AG20443 (cell line): Measurements from ENCODE around the gene CD79A.

Source experiments
- DNase-seq: peaks from one replicate; pipeline ENCODE4 v3.0.0; 2012; ENCODE audit warnings: low spot score, mixed read lengths

The CD79A gene

DNA sequence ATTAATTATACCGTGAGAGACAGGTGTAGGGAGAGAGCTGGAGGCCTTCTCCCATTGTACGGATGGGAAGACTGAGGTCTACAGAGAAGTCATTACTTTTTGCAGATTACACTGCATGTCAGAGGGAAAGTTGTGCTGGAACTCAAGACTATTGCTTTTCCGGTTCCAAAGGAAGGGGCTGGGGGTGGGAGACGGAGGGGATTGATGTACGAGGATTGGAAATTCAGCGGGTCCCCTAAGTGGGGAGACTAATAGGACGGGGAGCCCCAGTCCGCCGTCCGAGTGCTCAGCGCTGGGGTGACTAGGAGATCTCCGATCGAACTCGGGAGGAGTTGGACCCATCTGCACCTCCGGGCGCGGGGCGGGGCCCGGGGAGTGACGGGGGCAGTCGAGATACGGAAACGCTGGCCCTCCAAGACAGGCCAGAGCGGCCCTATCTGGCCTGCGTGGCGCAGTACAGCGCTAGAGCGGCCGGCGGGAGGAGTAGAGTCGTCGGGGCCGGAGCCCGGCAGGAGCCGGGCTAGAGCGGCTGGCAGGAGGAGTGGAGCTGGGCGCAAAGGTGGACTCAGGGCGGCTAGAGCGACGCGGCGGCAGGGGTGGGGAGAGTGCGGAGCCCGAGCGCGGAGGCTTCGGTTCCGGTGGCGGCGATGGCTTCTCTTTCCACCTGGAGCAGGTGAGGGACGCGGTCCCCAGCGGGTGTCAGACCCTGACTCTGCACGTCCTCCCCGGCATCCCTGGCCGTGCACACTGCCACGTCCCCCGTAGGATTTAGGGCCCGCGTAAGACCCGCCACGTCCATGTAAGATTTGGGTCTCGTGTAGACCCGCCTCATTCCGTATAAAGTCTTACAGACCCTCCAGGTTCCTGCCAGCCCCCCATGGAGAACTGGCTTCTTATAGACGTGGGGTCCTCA is 7.0 kb downstream of the CD79A start:
- peak; percentile 99 for DNase-seq

DNA sequence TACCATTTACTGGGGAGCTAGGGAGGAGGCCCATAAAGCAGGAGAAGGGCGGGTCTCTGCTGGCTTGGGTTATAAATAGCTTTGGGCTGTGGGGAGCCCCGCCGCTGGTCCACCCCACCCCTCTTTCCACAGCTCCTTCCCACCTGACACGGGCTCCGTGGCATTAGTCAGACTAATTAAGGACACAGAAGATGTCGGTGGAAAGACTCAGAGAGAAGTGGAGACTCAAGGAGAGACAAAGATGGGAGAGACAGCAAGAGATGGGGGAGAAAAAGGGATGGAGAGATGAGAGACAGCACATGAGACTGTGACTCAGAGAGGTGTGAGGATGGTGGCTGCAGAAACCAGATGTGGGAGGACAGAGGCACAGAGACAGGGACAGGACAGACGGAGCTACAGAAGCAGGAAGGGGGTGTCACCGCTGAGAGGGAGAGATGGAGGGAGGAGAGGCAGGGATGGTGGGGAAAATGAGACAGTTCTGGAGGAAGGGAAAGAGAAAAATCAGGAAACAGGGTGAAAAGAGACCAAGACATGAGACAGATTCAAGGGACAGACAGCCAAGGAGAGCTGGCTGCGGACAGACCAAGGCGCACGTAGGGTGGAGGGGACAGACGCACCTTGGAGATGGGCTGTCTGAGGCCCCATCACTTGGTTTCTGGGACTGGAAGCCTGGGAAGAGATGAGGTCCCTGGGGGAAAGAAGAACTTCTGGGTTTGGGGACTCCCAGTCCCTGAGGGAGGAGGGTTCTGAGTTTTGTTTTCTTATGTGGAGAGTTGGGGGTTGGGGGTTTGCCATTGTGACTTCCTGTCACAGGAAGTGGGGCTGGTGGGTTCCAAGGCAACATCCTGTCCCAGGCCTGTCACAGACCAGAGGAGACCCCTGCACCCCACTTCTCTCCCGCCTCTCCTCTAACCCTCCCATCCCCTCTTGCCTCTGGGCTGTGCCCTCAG is 10.0 kb downstream of the CD79A start:
- DNase-seq = no peak

DNA sequence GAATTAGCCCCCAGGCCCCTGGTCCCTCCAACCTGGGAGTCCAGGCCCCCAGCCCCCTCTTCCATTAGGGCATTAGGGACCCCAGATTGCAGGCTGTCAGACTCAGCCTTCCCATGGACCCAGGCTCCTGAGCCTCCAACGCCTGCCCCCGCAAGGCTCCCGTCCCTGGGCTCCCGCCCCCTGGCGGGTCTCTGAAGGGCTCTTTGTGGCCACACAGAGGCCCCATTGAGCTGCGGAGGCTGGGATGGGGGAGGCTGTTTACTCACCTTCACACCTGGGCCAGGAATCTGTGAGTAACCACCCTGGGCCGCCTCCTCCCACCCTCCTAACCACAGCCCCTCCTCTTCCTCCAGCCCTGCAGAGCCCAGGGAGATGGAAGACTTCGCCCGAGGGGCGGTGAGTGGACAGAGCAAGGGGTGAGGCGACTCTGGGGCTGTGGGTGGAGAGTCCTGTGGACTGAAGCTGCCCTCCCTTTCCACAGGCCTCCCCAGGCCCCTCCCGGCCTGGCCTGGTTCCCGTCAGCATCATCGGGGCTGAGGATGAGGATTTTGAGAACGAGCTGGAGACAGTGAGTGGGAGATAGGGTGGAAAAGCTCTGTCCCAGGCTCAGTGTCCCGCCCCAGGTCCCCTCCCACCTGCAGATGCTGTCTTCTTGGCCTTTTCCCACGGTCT is 10.8 kb downstream of the CD79A start:
- DNase-seq = no peak

DNA sequence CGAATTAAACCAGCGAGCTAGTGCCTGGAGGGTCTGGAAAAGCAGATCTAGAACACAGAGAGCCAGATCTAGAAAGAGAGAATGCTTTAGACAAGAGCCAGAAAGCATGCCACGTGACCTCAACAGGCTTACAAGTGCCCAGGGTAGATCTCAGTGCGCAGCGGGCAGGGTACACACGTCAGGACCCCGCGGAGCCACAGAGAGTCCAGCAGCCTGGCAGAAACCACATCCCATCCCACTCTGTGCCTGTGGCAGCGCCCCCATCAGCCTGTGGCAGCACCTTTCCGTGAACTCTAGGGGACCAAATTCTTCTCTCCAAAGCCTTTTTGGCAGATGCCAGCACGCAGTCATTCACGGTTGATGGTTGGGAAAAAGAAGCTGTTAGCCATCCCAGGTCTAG is 11.8 kb downstream of the CD79A start:
- DNase-seq = no peak

DNA sequence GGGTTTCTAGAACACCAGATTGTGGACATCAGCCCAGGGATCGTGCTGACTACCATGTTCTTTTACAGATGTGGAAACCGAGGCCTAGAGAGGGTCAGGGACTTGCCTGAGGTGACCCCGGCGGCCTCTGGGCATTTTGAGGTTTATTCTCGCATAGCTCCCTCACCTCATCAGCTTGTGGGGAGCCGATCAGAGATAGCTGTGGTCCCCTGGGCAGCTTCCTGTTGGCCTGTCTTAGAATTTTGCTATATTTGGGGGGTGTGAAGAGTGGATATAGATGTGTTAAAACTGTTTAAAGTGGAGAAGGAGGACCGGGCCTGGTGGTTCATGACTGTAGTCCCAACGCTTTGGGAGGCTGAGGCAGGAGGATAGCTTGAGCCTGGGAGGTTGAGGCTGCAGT is 12.8 kb downstream of the CD79A start:
- DNase-seq = no peak

DNA sequence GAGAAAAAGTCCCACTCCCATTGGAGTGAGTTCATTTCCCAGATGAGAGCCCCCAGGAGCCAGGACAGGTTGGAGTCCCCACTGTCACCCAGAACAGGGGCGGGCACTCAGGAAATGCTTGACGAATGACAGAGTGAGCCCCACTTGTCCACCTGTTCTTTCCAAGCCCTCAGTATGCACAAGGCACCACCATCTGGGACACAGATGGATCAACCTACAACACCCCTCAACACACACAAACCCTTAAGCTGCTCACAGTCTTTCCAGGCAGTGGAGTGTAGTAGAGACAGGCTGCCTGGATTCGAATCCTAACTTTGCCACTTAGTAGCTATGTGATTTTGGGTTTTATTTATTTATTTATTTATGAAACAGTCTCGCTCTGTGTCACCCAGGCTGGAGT is 13.9 kb downstream of the CD79A start:
- no peak for DNase-seq

DNA sequence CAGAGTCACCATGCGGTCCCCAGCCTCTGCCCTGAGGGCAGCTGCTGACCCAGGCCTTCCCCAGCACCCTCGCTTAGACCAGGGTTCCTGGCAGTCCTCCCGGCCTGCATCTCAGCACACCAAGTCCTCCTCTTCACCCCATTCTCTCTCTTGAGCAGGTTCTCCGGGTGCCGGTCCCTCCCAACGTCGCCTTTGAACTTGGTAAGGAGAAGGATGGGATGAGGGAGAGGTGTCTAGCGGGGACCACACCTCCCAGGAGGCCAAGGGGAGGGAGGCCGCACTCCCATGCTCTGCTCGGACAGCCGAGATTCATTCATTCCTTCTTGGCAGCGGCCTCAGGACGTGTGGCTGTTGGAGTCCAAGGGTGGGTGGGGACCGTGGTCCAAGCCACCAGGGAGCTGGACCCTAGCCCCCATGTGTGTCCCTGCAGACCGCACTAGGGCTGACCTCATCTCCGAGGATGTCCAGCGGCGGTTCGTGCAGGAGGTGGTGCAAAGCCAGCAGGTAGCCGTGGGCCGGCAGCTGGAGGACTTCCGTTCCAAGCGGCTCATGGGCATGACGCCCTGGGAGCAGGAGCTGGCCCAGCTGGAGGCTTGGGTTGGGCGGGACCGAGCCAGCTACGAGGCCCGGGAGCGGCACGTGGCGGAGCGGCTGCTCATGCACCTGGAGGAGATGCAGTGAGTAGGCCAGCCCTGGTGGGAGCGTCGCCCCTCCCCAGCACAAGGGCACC is 15.3 kb downstream of the CD79A start:
- no peak for DNase-seq

DNA sequence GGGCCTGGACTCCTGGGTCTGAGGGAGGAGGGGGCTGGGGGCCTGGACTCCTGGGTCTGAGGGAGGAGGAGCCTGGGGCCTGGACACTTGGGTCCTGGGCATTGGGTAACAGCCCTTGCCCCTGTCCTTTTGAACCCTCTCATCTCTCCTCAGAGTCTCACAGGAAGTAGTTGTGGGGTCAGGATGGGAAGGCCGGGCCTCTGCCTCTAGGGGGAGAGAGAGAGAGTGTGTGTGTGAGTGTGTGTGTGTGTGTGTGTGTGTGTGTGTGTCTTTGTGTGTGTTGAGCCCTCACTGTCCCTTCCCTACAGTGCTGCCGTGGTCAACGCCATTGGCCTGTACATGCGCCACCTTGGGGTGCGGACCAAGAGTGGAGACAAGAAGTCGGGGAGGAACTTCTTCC is 16.8 kb downstream of the CD79A start:
- no peak for DNase-seq

DNA sequence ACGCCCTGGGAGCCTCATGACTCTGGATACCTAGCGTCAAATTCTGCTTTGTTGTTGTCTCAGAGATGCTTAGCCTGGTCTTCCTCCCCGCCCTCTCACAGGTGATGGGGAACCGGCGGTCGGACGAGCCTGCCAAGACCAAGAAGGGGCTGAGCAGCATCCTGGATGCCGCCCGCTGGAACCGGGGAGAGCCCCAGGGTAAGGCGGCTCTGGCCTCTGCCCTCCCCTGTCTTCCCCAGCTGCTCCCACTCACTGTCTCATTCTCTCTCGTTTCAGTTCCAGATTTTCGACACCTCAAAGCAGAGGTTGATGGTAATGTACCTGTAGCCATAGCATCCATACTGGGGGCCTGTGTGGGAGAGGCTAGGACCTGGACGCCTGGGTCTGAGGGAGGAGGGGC is 17.3 kb downstream of the CD79A start:
- no peak for DNase-seq

DNA sequence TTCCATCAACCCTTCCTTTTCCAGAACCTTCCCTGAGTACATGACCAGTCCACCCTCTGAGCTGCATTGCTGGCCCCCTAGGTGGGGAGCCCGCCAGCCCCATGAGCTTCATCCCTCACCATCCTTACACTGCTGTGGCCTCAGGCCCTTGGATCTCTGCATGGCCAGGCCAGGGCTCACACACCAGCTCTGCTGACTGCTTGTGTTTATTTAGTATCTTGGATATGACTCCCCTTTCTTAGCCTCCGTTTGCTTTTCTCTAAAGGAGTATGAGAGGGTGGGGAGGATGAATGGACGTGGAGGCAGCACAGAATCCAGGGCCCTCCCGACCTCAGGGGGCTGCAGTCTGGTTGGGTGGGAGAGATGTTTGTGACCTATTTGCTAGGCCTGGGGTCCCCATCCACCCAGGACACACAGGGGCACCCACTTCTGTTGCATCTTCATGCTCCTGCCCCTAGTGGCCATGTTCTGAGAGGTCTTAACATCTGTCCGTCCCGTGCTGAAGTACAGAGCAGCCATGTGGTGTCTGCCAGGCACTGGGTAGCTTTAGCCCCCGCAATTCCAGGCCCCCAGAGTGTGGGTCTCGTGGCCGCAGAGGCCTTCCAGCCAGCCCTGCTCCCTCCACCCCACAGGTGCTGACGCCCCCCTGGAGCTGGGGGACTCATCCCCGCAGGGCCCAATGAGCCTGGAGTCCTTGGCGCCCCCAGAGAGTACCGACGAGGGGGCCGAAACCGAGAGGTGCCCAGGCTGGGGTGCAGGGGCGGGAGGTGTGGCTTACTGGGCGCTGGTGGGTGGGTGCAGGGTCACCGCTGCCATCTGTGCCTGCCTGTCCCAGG is 18.9 kb downstream of the CD79A start:
- no peak for DNase-seq

DNA sequence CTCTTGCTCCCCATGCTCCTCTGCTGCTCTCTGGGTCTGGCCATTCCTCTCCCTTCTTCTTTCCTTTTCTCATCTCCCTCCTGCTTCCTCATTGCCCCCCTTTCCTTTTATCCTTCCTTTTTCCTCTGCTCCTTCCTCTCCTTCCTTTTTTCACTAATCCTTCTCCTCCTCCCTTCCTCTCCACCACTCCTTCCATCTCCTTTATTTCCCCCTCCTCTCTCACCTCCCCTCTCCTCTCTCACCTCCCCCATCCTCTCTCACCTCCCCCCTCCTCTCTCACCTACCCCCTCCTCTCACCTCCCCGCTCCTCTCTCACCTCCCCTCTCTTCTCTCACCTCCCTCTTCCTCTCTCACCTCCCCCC is 19.5 kb downstream of the CD79A start:
- DNase-seq = no peak

DNA sequence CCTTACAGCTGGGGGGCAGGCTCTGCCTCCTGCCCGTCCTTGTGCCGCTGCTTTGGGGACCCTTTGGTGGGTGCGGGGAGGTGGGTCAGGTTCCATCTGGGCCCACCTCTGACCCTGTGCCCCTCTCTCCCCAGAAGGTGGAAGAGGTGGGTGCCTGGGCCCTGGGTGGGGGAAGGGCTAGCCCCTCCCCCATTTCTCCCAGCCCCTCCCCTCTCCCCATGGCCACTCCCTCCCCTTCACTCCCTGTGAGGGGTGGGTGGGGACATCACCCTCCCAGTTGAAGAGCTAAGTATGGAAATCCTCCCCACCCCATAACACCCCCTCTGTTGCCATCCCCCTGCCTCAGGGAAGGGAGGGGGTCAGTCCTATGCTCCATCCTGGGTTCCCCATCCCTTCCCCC is 20.1 kb downstream of the CD79A start:
- no peak for DNase-seq

DNA sequence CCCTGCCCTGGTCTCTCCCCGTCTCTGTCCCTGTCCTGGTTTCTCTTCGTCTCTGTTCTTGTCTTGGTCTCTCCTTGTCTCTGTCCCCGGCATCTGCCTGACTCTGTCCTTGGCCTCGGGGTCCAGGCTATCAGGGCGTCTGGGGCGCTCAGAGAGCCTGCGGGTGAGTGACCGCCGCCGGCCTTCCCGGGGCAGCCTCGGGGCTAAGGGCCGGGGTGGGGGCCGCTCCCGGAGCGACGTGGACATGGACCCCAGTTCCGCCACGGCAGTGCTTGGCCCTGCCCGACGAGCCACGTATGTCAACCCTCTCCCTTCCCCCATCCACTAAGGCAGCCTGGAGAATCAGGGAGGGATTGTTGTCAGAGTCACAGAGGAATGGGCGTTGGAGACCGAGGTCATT is 20.7 kb downstream of the CD79A start:
- DNase-seq = no peak

DNA sequence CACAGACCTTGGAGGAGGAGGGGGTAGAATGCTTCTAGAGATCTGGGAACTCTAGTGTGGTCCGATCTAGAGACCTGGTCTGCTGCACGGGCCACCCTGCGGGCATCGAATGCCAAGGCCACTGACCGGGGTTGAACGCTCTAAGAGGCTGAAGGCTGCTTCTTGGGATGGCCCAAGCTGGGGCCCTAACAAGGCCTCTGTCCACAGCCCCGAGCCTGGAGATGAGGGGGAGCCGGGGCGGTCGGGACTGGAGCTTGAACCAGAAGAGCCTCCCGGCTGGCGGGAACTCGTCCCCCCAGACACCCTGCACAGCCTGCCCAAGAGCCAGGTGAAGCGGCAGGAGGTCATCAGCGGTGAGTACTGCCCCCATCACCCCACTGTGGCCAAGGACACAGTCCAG is 21.2 kb downstream of the CD79A start:
- DNase-seq = no peak

DNA sequence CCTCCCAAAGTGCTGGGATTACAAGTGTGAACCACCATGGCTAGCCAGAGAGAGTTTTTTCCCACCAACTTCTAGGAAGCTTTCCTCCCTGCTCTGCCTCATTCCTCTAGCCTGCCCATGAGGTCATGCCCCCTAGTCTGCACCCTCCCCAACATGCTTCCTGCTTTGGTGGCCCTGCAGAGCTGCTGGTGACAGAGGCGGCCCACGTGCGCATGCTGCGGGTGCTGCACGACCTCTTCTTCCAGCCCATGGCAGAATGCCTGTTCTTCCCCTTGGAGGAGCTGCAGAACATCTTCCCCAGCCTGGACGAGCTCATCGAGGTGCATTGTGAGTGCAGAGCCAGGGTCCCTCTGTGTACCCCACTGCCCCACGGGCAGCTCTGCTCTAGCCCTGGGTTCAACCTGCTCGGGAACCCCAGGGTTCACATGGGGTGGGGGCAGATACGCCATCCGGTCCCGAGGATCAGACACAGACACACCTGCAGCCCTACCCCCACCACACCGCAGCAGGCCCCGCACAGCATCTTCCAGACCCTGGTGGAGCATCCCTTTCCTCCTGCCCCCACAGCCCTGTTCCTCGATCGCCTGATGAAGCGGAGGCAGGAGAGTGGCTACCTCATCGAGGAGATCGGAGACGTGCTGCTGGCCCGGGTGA is 24.8 kb downstream of the CD79A start:
- no peak for DNase-seq

DNA sequence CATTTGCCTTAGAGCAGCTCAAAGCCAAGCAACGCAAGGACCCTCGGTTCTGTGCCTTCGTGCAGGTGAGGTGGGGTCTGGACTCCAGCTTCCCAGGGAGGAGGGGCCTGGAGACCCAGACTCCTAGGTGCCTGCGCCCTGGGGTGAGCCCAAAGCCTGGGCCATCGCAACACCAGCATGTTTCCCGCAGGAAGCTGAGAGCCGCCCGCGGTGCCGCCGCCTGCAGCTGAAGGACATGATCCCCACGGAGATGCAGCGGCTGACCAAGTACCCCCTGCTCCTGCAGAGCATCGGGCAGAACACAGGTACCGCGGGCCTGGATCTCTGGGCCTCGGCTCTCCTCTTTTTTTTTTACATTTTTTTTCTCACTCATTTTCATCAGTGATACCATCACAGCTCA is 25.5 kb downstream of the CD79A start:
- no peak for DNase-seq

DNA sequence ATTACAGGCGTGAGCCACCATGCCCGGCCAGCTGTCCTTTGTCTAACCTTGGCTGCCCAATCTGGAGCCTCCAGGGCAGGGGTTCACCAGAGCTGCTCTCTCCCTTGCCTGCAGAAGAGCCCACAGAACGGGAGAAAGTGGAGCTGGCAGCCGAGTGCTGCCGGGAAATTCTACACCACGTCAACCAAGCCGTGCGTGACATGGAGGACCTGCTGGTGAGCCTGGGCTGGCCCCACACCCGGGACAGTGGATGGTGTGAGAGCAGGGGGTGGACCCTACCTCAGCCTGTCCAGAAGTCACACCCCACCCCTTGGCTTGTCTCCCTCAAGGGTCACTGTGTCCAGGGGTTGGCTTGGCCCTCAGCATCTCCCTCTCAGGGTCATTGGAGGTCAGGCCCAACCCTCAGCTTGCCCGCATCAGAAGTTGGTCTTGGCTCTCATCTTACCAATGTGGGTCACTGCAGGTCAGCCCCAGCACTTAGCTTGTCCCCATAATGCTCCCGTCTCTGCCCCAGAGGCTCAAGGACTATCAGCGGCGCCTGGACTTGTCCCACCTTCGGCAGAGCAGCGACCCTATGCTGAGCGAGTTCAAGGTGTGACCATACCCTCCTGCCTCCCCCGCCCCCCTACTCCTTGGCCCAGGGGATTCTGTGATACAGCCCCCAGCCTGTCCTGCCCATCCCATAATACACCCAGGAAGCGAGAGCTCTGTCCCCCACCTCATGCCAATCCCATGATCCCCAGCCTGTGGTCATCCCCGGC is 26.3 kb downstream of the CD79A start:
- no peak for DNase-seq

DNA sequence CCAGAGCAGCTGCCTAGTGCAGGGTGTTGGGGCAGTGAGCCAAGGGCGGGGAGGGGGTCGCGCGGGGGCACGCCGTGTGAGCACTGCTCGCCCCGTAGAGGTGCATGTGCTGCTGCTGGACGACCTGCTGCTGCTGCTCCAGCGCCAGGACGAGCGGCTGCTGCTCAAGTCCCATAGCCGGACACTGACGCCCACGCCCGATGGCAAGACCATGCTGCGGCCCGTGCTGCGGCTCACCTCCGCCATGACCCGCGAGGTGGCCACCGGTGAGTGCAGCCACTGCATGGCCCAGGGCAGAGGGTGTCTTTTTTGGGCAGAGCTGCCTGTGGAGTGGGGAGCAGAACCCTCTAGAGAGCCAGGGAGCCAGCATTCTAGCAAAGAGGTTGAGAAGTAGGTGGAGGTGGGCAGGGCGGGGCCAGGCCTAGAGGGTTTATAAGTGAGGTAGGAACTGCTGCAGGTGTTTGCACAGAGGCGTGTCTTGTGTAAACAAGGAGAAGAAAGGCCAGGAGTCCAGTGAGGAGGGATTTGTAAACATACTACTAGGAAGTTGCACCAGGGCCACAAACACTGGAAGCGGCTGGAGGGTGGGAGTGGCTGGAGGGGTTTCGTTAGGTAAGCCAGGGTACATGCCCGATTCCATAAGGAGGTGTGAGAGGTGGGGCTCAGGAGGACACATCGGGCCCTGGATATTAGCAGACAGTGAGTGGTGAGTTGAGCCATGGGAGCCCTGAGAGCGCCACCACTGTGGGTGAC is 27.2 kb downstream of the CD79A start:
- no peak for DNase-seq
